Ecto neural progenitor cell (in vitro differentiated cells): Measurements from ENCODE around the gene TWIST2.

Source experiments
- DNase-seq: peaks from one replicate; pipeline ENCODE4 v3.0.0-alpha.2; 2018; ENCODE audit warnings: low spot score

TWIST2 gene

GRCh38 chr2:238906254-238906935 is 58.5 kb downstream of the TWIST2 start:
- no peak for DNase-seq

GRCh38 chr2:238906936-238907716 is 59.2 kb downstream of the TWIST2 start:
- DNase-seq = no peak

- DNase-seq = no peak
These were observed 59.9 kb downstream of the TWIST2 start for GRCh38 chr2:238907717-238908173.

GRCh38 chr2:238908960-238909951 is 61.4 kb downstream of the TWIST2 start:
- peak; percentile 77 for DNase-seq

- DNase-seq = no peak
These were observed 63.0 kb downstream of the TWIST2 start for GRCh38 chr2:238910751-238911351.

GRCh38 chr2:238911376-238912227 is 63.7 kb downstream of the TWIST2 start:
- no peak for DNase-seq

GRCh38 chr2:238912228-238912915 is 64.5 kb downstream of the TWIST2 start:
- no peak for DNase-seq

- no peak for DNase-seq
These were observed 65.3 kb downstream of the TWIST2 start for GRCh38 chr2:238912916-238913875.

- no peak for DNase-seq
These were observed 66.2 kb downstream of the TWIST2 start for GRCh38 chr2:238913931-238914647.

GRCh38 chr2:238914648-238915015 is 66.7 kb downstream of the TWIST2 start:
- no peak for DNase-seq

- no peak for DNase-seq
These were observed 67.3 kb downstream of the TWIST2 start for GRCh38 chr2:238915196-238915595.

- DNase-seq = no peak
These were observed 67.7 kb downstream of the TWIST2 start for GRCh38 chr2:238915596-238915995.

GRCh38 chr2:238916176-238916874 is 68.4 kb downstream of the TWIST2 start:
- DNase-seq = no peak

- no peak for DNase-seq
These were observed 69.1 kb downstream of the TWIST2 start for GRCh38 chr2:238916875-238917590.

GRCh38 chr2:238919307-238919706 is 71.4 kb downstream of the TWIST2 start:
- no peak for DNase-seq

GRCh38 chr2:238920053-238920452 is 72.2 kb downstream of the TWIST2 start:
- DNase-seq = no peak

- DNase-seq = no peak
These were observed 72.7 kb downstream of the TWIST2 start for GRCh38 chr2:238920601-238921001.
